Liver (tissue), 9 donors: ENCODE data around the gene CTSS. TPM values are rescaled to one million over a fixed set of nuclear protein-coding genes. Genes with fewer than 3 reads are reported as not detected.

ENCODE experiments used
- DNase-seq: peaks from one replicate; pipeline ENCODE4 v3.0.0-alpha.2; 2017; ENCODE audit warnings: low spot score
- H3K27ac ChIP-seq, 2 donors: one replicate each; pipeline ENCODE4 v1.7.0; 2013; ENCODE audit warnings: inconsistent platforms in 2 of 2, low read length in 2 of 2, control low read depth in 1 of 2, low read depth in 1 of 2, mild to moderate bottlenecking in 1 of 2
- H3K27me3 ChIP-seq, 4 donors: one replicate each; pipeline versions ENCODE4 v1.6.1 to v1.7.0; 2013; ENCODE audit warnings: low read length in 3 of 4, inconsistent platforms in 1 of 4, mild to moderate bottlenecking in 1 of 4, moderate library complexity in 1 of 4; ENCODE audit not compliant: control insufficient read depth in 4 of 4, insufficient read depth in 4 of 4
- H3K36me3 ChIP-seq, 4 donors: one replicate each; pipeline versions ENCODE4 v1.6.1 to v1.7.0; 2013; ENCODE audit warnings: low read length in 3 of 4, mild to moderate bottlenecking in 3 of 4, low read depth in 1 of 4, moderate library complexity in 1 of 4; ENCODE audit not compliant: control insufficient read depth in 4 of 4, insufficient read depth in 3 of 4
- H3K4me1 ChIP-seq, 4 donors: one replicate each; pipeline versions ENCODE4 v1.6.1 to v1.7.0; 2013; ENCODE audit warnings: low read length in 3 of 4, mild to moderate bottlenecking in 3 of 4, moderate library complexity in 1 of 4; ENCODE audit not compliant: control insufficient read depth in 4 of 4, insufficient read depth in 4 of 4
- H3K4me3 ChIP-seq, 3 donors: one replicate each; pipeline versions ENCODE4 v1.6.1 to v1.7.0; 2013; ENCODE audit warnings: low read length in 3 of 3, control low read depth in 1 of 3, low read depth in 1 of 3, mild to moderate bottlenecking in 1 of 3
- H3K9ac ChIP-seq, 2 donors: one replicate each; pipeline ENCODE4 v1.7.0; 2013; ENCODE audit warnings: low read length in 2 of 2, mild to moderate bottlenecking in 2 of 2, moderate library complexity in 2 of 2, control low read depth in 1 of 2, low read depth in 1 of 2
- H3K9me3 ChIP-seq, 4 donors: one replicate each; pipeline versions ENCODE4 v1.6.1 to v1.7.0; 2013; ENCODE audit warnings: low read length in 3 of 4; ENCODE audit not compliant: control insufficient read depth in 4 of 4
- CTCF ChIP-seq: fragments of 150-350 bp; IDR thresholded peaks from 2 replicates; pipeline ENCODE4 v1.5.1; 2017; ENCODE audit warnings: improper control_type of control experiment, low read depth, low read length; ENCODE audit not compliant: missing input control
- EGR1 ChIP-seq, 2 donors: IDR thresholded peaks; 2 replicates each; pipeline ENCODE4 v1.6.1; 2016 to 2018; ENCODE audit warnings: antibody characterized with exemption in 2 of 2, low read depth in 2 of 2
- FOXA1 ChIP-seq: IDR thresholded peaks from 2 replicates; pipeline ENCODE4 v1.6.1; 2016; ENCODE audit warnings: antibody characterized with exemption
- GABPA ChIP-seq, 2 donors: IDR thresholded peaks in 1 of 2; conservative IDR thresholded peaks in 1 of 2; 2 replicates each; pipeline ENCODE4 v1.6.1; 2016; ENCODE audit warnings: antibody characterized with exemption in 2 of 2, mild to moderate bottlenecking in 1 of 2, moderate library complexity in 1 of 2
- HNF4A ChIP-seq, 2 donors: conservative IDR thresholded peaks; 2 replicates each; pipeline ENCODE4 v1.6.1; 2016; ENCODE audit warnings: antibody characterized with exemption in 2 of 2, mild to moderate bottlenecking in 2 of 2
- HNF4G ChIP-seq: IDR thresholded peaks from 2 replicates; pipeline ENCODE4 v1.6.1; 2016; ENCODE audit warnings: antibody characterized with exemption
- JUND ChIP-seq, 2 donors: IDR thresholded peaks; 2 replicates each; pipeline ENCODE4 v1.6.1; 2016; ENCODE audit warnings: antibody characterized with exemption in 2 of 2
- NR2F2 ChIP-seq: IDR thresholded peaks from 2 replicates; pipeline ENCODE4 v1.6.1; 2016; ENCODE audit warnings: antibody characterized with exemption
- RAD21 ChIP-seq, 2 donors: IDR thresholded peaks; 2 replicates each; pipeline ENCODE4 v1.6.1; 2016; ENCODE audit warnings: antibody characterized with exemption in 2 of 2, mild to moderate bottlenecking in 2 of 2
- RXRA ChIP-seq, 2 donors: IDR thresholded peaks; 2 replicates each; pipeline ENCODE4 v1.6.1; 2017 to 2018; ENCODE audit warnings: antibody characterized with exemption in 2 of 2, mild to moderate bottlenecking in 1 of 2
- SP1 ChIP-seq: IDR thresholded peaks from 2 replicates; pipeline ENCODE4 v1.6.1; 2018; ENCODE audit warnings: antibody characterized with exemption, mild to moderate bottlenecking
- TAF1 ChIP-seq: conservative IDR thresholded peaks from 2 replicates; pipeline ENCODE4 v1.6.1; 2016; ENCODE audit warnings: antibody characterized with exemption, mild to moderate bottlenecking
- YY1 ChIP-seq: IDR thresholded peaks from 2 replicates; pipeline ENCODE4 v1.6.1; 2016; ENCODE audit warnings: antibody characterized with exemption, mild to moderate bottlenecking
- ZBTB33 ChIP-seq: IDR thresholded peaks from 2 replicates; pipeline ENCODE4 v1.6.1; 2016; ENCODE audit warnings: antibody characterized with exemption
- WGBS: extraction: QIAGEN DNeasy Blood & Tissue Kit; methylation state at CpG from one replicate; pipeline ENCODE4 v1.1.7; 2013; 5-methylcytosine and 5-hydroxymethylcytosine counted together
- polyA plus RNA-seq, 2 donors: library from polyadenylated mRNA; stranded (reverse) in 1 of 2; unstranded in 1 of 2; fragments of 200-250 nt in 1 of 2; fragments of >200 nt in 1 of 2; fragmentation: Nextera tagmentation in 1 of 2; extraction: Ambion mirVana in 1 of 2; gene quantifications; one replicate each; pipeline versions ENCODE4 v1.2.1 to v1.2.3, GENCODE V29; 2013 to 2015
- total RNA-seq, 2 donors: library from RNA; depleted of rRNA; stranded (reverse); fragments of >200 nt; gene quantifications; one replicate each; pipeline ENCODE4 v1.2.3, GENCODE V29; 2014
- TF ChIP-seq, protein P1 (sequence below): IDR thresholded peaks from 2 replicates; pipeline ENCODE4 v1.6.1; 2016; ENCODE audit warnings: antibody characterized with exemption, mild to moderate bottlenecking
- TF ChIP-seq, protein P2 (sequence below): IDR thresholded peaks from 2 replicates; pipeline ENCODE4 v1.6.1; 2016; ENCODE audit warnings: antibody characterized with exemption
- TF ChIP-seq, protein P3 (sequence below): IDR thresholded peaks from 2 replicates; pipeline ENCODE4 v1.6.1; 2016; ENCODE audit warnings: antibody characterized with exemption
- donor health status: healthy.
- donor health status: healthy.
- donor health status: healthy.
- donor health status: healthy.
- donor health status: healthy.

CTSS gene
- total and polyA plus RNA-seq, 4 donors, result 17.3 to 122 (median 62.4) TPM

- 93% methylated on average over 2 of the region's 2 CpGs for WGBS
- H3K4me3 ChIP-seq, result no peak overlapping the region
- H3K36me3 ChIP-seq, result no peaks in the 10 kb centered on the region
- H3K4me1 ChIP-seq, result no peaks in the 10 kb centered on the region
- no peak overlapping the region for H3K27ac ChIP-seq
- no peak for TF ChIP-seq SP1
- TF ChIP-seq RAD21 (IDR thresholded peaks at IDR 0.05), result no peak
- no peak for TF ChIP-seq GABPA (IDR thresholded peaks at IDR 0.05 in 1 of 2, conservative IDR thresholded peaks at IDR 0.05 in 1 of 2)
- TF ChIP-seq, protein P1, sequence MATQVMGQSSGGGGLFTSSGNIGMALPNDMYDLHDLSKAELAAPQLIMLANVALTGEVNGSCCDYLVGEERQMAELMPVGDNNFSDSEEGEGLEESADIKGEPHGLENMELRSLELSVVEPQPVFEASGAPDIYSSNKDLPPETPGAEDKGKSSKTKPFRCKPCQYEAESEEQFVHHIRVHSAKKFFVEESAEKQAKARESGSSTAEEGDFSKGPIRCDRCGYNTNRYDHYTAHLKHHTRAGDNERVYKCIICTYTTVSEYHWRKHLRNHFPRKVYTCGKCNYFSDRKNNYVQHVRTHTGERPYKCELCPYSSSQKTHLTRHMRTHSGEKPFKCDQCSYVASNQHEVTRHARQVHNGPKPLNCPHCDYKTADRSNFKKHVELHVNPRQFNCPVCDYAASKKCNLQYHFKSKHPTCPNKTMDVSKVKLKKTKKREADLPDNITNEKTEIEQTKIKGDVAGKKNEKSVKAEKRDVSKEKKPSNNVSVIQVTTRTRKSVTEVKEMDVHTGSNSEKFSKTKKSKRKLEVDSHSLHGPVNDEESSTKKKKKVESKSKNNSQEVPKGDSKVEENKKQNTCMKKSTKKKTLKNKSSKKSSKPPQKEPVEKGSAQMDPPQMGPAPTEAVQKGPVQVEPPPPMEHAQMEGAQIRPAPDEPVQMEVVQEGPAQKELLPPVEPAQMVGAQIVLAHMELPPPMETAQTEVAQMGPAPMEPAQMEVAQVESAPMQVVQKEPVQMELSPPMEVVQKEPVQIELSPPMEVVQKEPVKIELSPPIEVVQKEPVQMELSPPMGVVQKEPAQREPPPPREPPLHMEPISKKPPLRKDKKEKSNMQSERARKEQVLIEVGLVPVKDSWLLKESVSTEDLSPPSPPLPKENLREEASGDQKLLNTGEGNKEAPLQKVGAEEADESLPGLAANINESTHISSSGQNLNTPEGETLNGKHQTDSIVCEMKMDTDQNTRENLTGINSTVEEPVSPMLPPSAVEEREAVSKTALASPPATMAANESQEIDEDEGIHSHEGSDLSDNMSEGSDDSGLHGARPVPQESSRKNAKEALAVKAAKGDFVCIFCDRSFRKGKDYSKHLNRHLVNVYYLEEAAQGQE, result no peak
- TF ChIP-seq JUND (IDR thresholded peaks at IDR 0.05), result no peak
- TF ChIP-seq NR2F2, result no peak
- TF ChIP-seq RXRA (IDR thresholded peaks at IDR 0.05), result no peak
- TF ChIP-seq HNF4A (conservative IDR thresholded peaks at IDR 0.05), result no peak
- TF ChIP-seq CTCF, result no peak
- TF ChIP-seq HNF4G, result no peak
- TF ChIP-seq, protein P2, sequence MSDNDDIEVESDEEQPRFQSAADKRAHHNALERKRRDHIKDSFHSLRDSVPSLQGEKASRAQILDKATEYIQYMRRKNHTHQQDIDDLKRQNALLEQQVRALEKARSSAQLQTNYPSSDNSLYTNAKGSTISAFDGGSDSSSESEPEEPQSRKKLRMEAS, result no peak
- no peak for TF ChIP-seq TAF1
- TF ChIP-seq FOXA1, result no peak
- H3K9me3 ChIP-seq, result no peaks in the 10 kb centered on the region
- DNase-seq, result no peak
- no peaks in the 10 kb centered on the region for H3K27me3 ChIP-seq
- H3K9ac ChIP-seq, result no peak overlapping the region
Observed at GRCh38 chr1:150708595-150708994, 57.0 kb downstream of the CTSS start.

GRCh38 chr1:150706091-150706490 is 59.5 kb downstream of the CTSS start:
- H3K9me3 ChIP-seq, result no peaks in the 10 kb centered on the region
- H3K36me3 ChIP-seq, result no peaks in the 10 kb centered on the region
- WGBS, result 97% methylated on average over 1 of the region's 1 CpG
- no peak overlapping the region for H3K27ac ChIP-seq
- no peak overlapping the region for H3K4me3 ChIP-seq
- no peak for TF ChIP-seq SP1
- TF ChIP-seq RXRA (IDR thresholded peaks at IDR 0.05), result no peak
- no peak for TF ChIP-seq HNF4G
- TF ChIP-seq, protein P1, result no peak
- TF ChIP-seq, protein P2, result no peak
- TF ChIP-seq TAF1, result no peak
- no peak for TF ChIP-seq ZBTB33
- TF ChIP-seq RAD21 (IDR thresholded peaks at IDR 0.05), result no peak
- TF ChIP-seq JUND (IDR thresholded peaks at IDR 0.05), result no peak
- no peak for TF ChIP-seq YY1
- TF ChIP-seq CTCF, result no peak
- no peak for TF ChIP-seq GABPA (IDR thresholded peaks at IDR 0.05 in 1 of 2, conservative IDR thresholded peaks at IDR 0.05 in 1 of 2)
- no peak for TF ChIP-seq FOXA1
- no peak for TF ChIP-seq HNF4A (conservative IDR thresholded peaks at IDR 0.05)
- TF ChIP-seq EGR1 (IDR thresholded peaks at IDR 0.05; ENCODE audit: low read depth in 2 of 2), result no peak
- TF ChIP-seq, protein P3, sequence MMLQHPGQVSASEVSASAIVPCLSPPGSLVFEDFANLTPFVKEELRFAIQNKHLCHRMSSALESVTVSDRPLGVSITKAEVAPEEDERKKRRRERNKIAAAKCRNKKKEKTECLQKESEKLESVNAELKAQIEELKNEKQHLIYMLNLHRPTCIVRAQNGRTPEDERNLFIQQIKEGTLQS, result no peak
- no peak overlapping the region for H3K9ac ChIP-seq
- no peaks in the 10 kb centered on the region for H3K27me3 ChIP-seq
- H3K4me1 ChIP-seq, result no peaks in the 10 kb centered on the region
- no peak for DNase-seq
